ENCODE measurements around the gene OXNAD1.

Gene OXNAD1

GRCh38 chr3:16236856-16237393 lies 28.1 kb upstream of the OXNAD1 start:
- Histone ChIP-seq H3K36me3 (replicated peaks; ENCODE audit: insufficient read depth, low read length) (no peaks in the 10 kb centered on the region), H3K9ac (ENCODE audit: low read length) (no peak overlapping the region), H3K27me3 (replicated peaks; ENCODE audit: insufficient read depth, low read length) (no peaks in the 10 kb centered on the region), H3K27ac (ENCODE audit: low read length) (no peak overlapping the region), H4K20me1 (ENCODE audit: insufficient read depth, low read length) (no peaks in the 10 kb centered on the region), H3K4me3 (ENCODE audit: low read length) (no peak overlapping the region), H3K4me1 (ENCODE audit: low read length) (no peaks in the 10 kb centered on the region), H2AFZ (ENCODE audit: low read length) (no peak overlapping the region), H3K9me3 (replicated peaks; ENCODE audit: insufficient read depth, low read length) (no peaks in the 10 kb centered on the region), H3K9me2 (replicated peaks; ENCODE audit: insufficient read depth, low read length) (no peaks in the 10 kb centered on the region), H3F3A (ENCODE audit: insufficient read depth, low read length) (no peaks in the 10 kb centered on the region), H3K4me2 (ENCODE audit: low read depth, low read length) (no peak overlapping the region), H3K79me2 (ENCODE audit: low read length) (no peaks in the 10 kb centered on the region)
- TF ChIP-seq EZH2 (optimal IDR thresholded peaks at IDR 0.05; ENCODE audit: low read depth, low read length) (no peak), EZH2phosphoT487 (IDR thresholded peaks at IDR 0.05; ENCODE audit: low read length) (no peak), CTCF (IDR thresholded peaks at IDR 0.05; ENCODE audit: low read length) (no peak)
- DNase-seq, result no peak

- TF ChIP-seq EZH2 (optimal IDR thresholded peaks at IDR 0.05; ENCODE audit: low read depth, low read length), result no peak
- DNase-seq, result no peak
- no peaks in the 10 kb centered on the region for H3K9me3 ChIP-seq (replicated peaks; ENCODE audit: insufficient read depth, low read length)
- H3K4me2 ChIP-seq (ENCODE audit: low read depth, low read length), result no peak overlapping the region
- H3K79me2 ChIP-seq (ENCODE audit: low read length), result no peaks in the 10 kb centered on the region
- no peak overlapping the region for H3K9ac ChIP-seq (ENCODE audit: low read length)
- no peaks in the 10 kb centered on the region for H3K4me1 ChIP-seq (ENCODE audit: low read length)
- no peak overlapping the region for H3K4me3 ChIP-seq (ENCODE audit: low read length)
- H3F3A ChIP-seq (ENCODE audit: insufficient read depth, low read length), result no peaks in the 10 kb centered on the region
- no peaks in the 10 kb centered on the region for H3K36me3 ChIP-seq (replicated peaks; ENCODE audit: insufficient read depth, low read length)
- H3K27ac ChIP-seq (ENCODE audit: low read length), result no peak overlapping the region
- no peaks in the 10 kb centered on the region for H4K20me1 ChIP-seq (ENCODE audit: insufficient read depth, low read length)
- H2AFZ ChIP-seq (ENCODE audit: low read length), result no peak overlapping the region
- no peaks in the 10 kb centered on the region for H3K27me3 ChIP-seq (replicated peaks; ENCODE audit: insufficient read depth, low read length)
- no peaks in the 10 kb centered on the region for H3K9me2 ChIP-seq (replicated peaks; ENCODE audit: insufficient read depth, low read length)
Measured at GRCh38 chr3:16239086-16239770, 25.8 kb upstream of the OXNAD1 start.

- H3K27me3 ChIP-seq (replicated peaks; ENCODE audit: insufficient read depth, low read length), result no peaks in the 10 kb centered on the region
- DNase-seq, result no peak
- H3K4me3 ChIP-seq (ENCODE audit: low read length), result no peak overlapping the region
- H3K4me1 ChIP-seq (ENCODE audit: low read length), result no peaks in the 10 kb centered on the region
- H3K79me2 ChIP-seq (ENCODE audit: low read length), result no peaks in the 10 kb centered on the region
- TF ChIP-seq EZH2phosphoT487 (IDR thresholded peaks at IDR 0.05; ENCODE audit: low read length) (no peak), CTCF (IDR thresholded peaks at IDR 0.05; ENCODE audit: low read length) (no peak), EZH2 (optimal IDR thresholded peaks at IDR 0.05; ENCODE audit: low read depth, low read length) (no peak)
- no peak overlapping the region for H3K27ac ChIP-seq (ENCODE audit: low read length)
- H3F3A ChIP-seq (ENCODE audit: insufficient read depth, low read length), result no peaks in the 10 kb centered on the region
- H3K4me2 ChIP-seq (ENCODE audit: low read depth, low read length), result no peak overlapping the region
- no peaks in the 10 kb centered on the region for H3K36me3 ChIP-seq (replicated peaks; ENCODE audit: insufficient read depth, low read length)
- H2AFZ ChIP-seq (ENCODE audit: low read length), result no peak overlapping the region
- H4K20me1 ChIP-seq (ENCODE audit: insufficient read depth, low read length), result no peaks in the 10 kb centered on the region
- H3K9ac ChIP-seq (ENCODE audit: low read length), result no peak overlapping the region
- H3K9me3 ChIP-seq (replicated peaks; ENCODE audit: insufficient read depth, low read length), result no peaks in the 10 kb centered on the region
- no peaks in the 10 kb centered on the region for H3K9me2 ChIP-seq (replicated peaks; ENCODE audit: insufficient read depth, low read length)
Measured at GRCh38 chr3:16239780-16240179, 25.2 kb upstream of the OXNAD1 start.

Data from MM.1S (cell line).